Fibroblast of lung (primary cell): Measurements from ENCODE around the gene DYRK1A. TPM values are rescaled to one million over a fixed set of nuclear protein-coding genes. Genes with fewer than 3 reads are reported as not detected.

Source experiments
- DNase-seq, 2 donors: peaks; one replicate each; pipeline versions ENCODE4 v3.0.0 to v3.0.0-alpha.2; 2010; ENCODE audit warnings: low read depth in 2 of 2
- H2AFZ ChIP-seq: 2 replicates; pipeline ENCODE4 v1.5.1; 2012; ENCODE audit warnings: low read length, control low read depth, inconsistent platforms
- H3K27ac ChIP-seq: 2 replicates; pipeline ENCODE4 v1.5.1; 2011; ENCODE audit warnings: low read length, control low read depth; ENCODE audit not compliant: insufficient read depth
- H3K27me3 ChIP-seq: 2 replicates; pipeline ENCODE4 v1.5.1; 2011; ENCODE audit warnings: mild to moderate bottlenecking, low read length; ENCODE audit not compliant: control insufficient read depth, insufficient read depth
- H3K36me3 ChIP-seq: 2 replicates; pipeline ENCODE4 v1.5.1; 2011; ENCODE audit warnings: low read length; ENCODE audit not compliant: control insufficient read depth, insufficient read depth
- H3K4me1 ChIP-seq: 2 replicates; pipeline ENCODE4 v1.5.1; 2011; ENCODE audit warnings: low read length; ENCODE audit not compliant: control insufficient read depth, insufficient read depth; ENCODE audit errors: extremely low read depth
- H3K4me2 ChIP-seq: 2 replicates; pipeline ENCODE4 v1.5.1; 2011; ENCODE audit warnings: low read length, control low read depth; ENCODE audit not compliant: insufficient read depth; ENCODE audit errors: extremely low read depth
- H3K4me3 ChIP-seq, 4 experiments: fragments of 200-600 bp in 1 of 4; sonication (generic) in 1 of 4; replicated peaks in 1 of 4; 2 replicates each; pipeline ENCODE4 v1.5.1; 2011 to 2016; ENCODE audit warnings: low read length in 4 of 4, low read depth in 3 of 4, mild to moderate bottlenecking in 3 of 4, control low read depth in 2 of 4, inconsistent platforms in 1 of 4, mixed read lengths in 1 of 4; ENCODE audit not compliant: insufficient read depth in 1 of 4; ENCODE audit errors: control extremely low read depth in 1 of 4
- H3K79me2 ChIP-seq: 2 replicates; pipeline ENCODE4 v1.5.1; 2012; ENCODE audit warnings: mild to moderate bottlenecking, low read length, inconsistent platforms; ENCODE audit not compliant: control insufficient read depth, insufficient read depth
- H3K9ac ChIP-seq: 2 replicates; pipeline ENCODE4 v1.5.1; 2011; ENCODE audit warnings: mild to moderate bottlenecking, low read length, control low read depth; ENCODE audit not compliant: insufficient read depth
- H3K9me3 ChIP-seq: 2 replicates; pipeline ENCODE4 v1.5.1; 2012; ENCODE audit warnings: low read depth, low read length; ENCODE audit not compliant: control insufficient read depth, insufficient read depth
- H4K20me1 ChIP-seq: 2 replicates; pipeline ENCODE4 v1.5.1; 2011; ENCODE audit warnings: low read length; ENCODE audit not compliant: control insufficient read depth, insufficient read depth; ENCODE audit errors: extremely low read depth
- EZH2 ChIP-seq: IDR thresholded peaks from 2 replicates; pipeline ENCODE4 v1.5.1; 2012; ENCODE audit warnings: low read length, control low read depth, mild to moderate bottlenecking; ENCODE audit errors: missing control alignments
- polyA plus RNA-seq, 2 donors: library from polyadenylated mRNA; depleted of rRNA in 1 of 2; stranded (reverse) in 1 of 2; unstranded in 1 of 2; fragments of >200 nt; gene quantifications; 2 replicates each; pipeline ENCODE4 v1.2.1, GENCODE V29; 2011 to 2012; ENCODE audit warnings: missing spikeins in 1 of 2
- total RNA-seq: library from RNA; depleted of rRNA; stranded (reverse); fragments of >200 nt; gene quantifications from 2 replicates; pipeline ENCODE4 v1.2.1, GENCODE V29; 2014
- TF ChIP-seq, protein P1 (sequence below), 2 donors: IDR thresholded peaks in 1 of 2; conservative IDR thresholded peaks in 1 of 2; 1 replicate in 1 of 2; 2 replicates in 1 of 2; pipeline ENCODE4 v1.5.1; 2011 to 2012; ENCODE audit warnings: low read length in 2 of 2, control low read depth in 1 of 2, inconsistent platforms in 1 of 2, low read depth in 1 of 2, mild to moderate bottlenecking in 1 of 2

Gene DYRK1A
- total and polyA plus RNA-seq, 2 donors (not counting 1 experiment from before 2014, with no cell fraction given), result 45.9 to 64.1 TPM

- Histone ChIP-seq H3K9ac (no peak overlapping the region), H3K4me3 (no peak overlapping the region), H4K20me1 (peaks cover 4% of the 10 kb centered on the region), H2AFZ (no peak overlapping the region), H3K4me1 (peaks cover 25% of the 10 kb centered on the region), H3K4me2 (no peak overlapping the region), H3K36me3 (no peaks in the 10 kb centered on the region), H3K9me3 (no peaks in the 10 kb centered on the region), H3K79me2 (peaks cover 87% of the 10 kb centered on the region), H3K27ac (no peak overlapping the region), H3K27me3 (no peaks in the 10 kb centered on the region)
- TF ChIP-seq, protein P1, sequence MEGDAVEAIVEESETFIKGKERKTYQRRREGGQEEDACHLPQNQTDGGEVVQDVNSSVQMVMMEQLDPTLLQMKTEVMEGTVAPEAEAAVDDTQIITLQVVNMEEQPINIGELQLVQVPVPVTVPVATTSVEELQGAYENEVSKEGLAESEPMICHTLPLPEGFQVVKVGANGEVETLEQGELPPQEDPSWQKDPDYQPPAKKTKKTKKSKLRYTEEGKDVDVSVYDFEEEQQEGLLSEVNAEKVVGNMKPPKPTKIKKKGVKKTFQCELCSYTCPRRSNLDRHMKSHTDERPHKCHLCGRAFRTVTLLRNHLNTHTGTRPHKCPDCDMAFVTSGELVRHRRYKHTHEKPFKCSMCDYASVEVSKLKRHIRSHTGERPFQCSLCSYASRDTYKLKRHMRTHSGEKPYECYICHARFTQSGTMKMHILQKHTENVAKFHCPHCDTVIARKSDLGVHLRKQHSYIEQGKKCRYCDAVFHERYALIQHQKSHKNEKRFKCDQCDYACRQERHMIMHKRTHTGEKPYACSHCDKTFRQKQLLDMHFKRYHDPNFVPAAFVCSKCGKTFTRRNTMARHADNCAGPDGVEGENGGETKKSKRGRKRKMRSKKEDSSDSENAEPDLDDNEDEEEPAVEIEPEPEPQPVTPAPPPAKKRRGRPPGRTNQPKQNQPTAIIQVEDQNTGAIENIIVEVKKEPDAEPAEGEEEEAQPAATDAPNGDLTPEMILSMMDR (conservative IDR thresholded peaks at IDR 0.05 in 1 of 2, IDR thresholded peaks at IDR 0.05 in 1 of 2; ENCODE audit: low read depth in 1 of 2, low read length in 2 of 2), result no peak
- TF ChIP-seq EZH2, result no peak
- peak in 1 of 2 donors; percentile 28 for DNase-seq
These were observed 88.9 kb downstream of the DYRK1A start for GRCh38 chr21:37455504-37455911.

GRCh38 chr21:37458669-37459276, 92.2 kb downstream of the DYRK1A start:
- Histone ChIP-seq H3K4me3 (no peak overlapping the region), H3K27ac (peak overlapping the region; percentile 26), H3K4me2 (peak overlapping the region; percentile 19), H4K20me1 (no peaks in the 10 kb centered on the region), H3K4me1 (peaks cover 14% of the 10 kb centered on the region), H3K27me3 (no peaks in the 10 kb centered on the region), H3K9ac (no peak overlapping the region), H3K79me2 (peaks cover 90% of the 10 kb centered on the region), H3K9me3 (no peaks in the 10 kb centered on the region), H3K36me3 (no peaks in the 10 kb centered on the region), H2AFZ (no peak overlapping the region)
- no peak for DNase-seq
- TF ChIP-seq, protein P1 (conservative IDR thresholded peaks at IDR 0.05 in 1 of 2, IDR thresholded peaks at IDR 0.05 in 1 of 2; ENCODE audit: low read depth in 1 of 2, low read length in 2 of 2), result no peak
- no peak for TF ChIP-seq EZH2

GRCh38 chr21:37459575-37459974, 93.0 kb downstream of the DYRK1A start:
- H4K20me1 ChIP-seq, result no peaks in the 10 kb centered on the region
- no peaks in the 10 kb centered on the region for H3K36me3 ChIP-seq
- peak; percentile 38 to 63 for DNase-seq
- peaks cover 14% of the 10 kb centered on the region for H3K4me1 ChIP-seq
- H3K4me2 ChIP-seq, result peak overlapping the region; percentile 17
- no peaks in the 10 kb centered on the region for H3K9me3 ChIP-seq
- peaks cover 90% of the 10 kb centered on the region for H3K79me2 ChIP-seq
- no peak overlapping the region for H3K4me3 ChIP-seq
- no peaks in the 10 kb centered on the region for H3K27me3 ChIP-seq
- H3K27ac ChIP-seq, result no peak overlapping the region
- TF ChIP-seq, protein P1 (conservative IDR thresholded peaks at IDR 0.05 in 1 of 2, IDR thresholded peaks at IDR 0.05 in 1 of 2; ENCODE audit: low read depth in 1 of 2, low read length in 2 of 2), result no peak
- no peak for TF ChIP-seq EZH2
- no peak overlapping the region for H2AFZ ChIP-seq
- H3K9ac ChIP-seq, result no peak overlapping the region
